ENCODE results near the gene DEDD. TPM values are rescaled to one million over a fixed set of nuclear protein-coding genes. Genes with fewer than 3 reads are reported as not detected.

The DEDD gene, protein sequence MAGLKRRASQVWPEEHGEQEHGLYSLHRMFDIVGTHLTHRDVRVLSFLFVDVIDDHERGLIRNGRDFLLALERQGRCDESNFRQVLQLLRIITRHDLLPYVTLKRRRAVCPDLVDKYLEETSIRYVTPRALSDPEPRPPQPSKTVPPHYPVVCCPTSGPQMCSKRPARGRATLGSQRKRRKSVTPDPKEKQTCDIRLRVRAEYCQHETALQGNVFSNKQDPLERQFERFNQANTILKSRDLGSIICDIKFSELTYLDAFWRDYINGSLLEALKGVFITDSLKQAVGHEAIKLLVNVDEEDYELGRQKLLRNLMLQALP
- polyA plus RNA-seq (2013, experiment 1 of 2), result 30.7 TPM
- polyA plus RNA-seq (2013, experiment 2 of 2), result 29.7 TPM

DNA sequence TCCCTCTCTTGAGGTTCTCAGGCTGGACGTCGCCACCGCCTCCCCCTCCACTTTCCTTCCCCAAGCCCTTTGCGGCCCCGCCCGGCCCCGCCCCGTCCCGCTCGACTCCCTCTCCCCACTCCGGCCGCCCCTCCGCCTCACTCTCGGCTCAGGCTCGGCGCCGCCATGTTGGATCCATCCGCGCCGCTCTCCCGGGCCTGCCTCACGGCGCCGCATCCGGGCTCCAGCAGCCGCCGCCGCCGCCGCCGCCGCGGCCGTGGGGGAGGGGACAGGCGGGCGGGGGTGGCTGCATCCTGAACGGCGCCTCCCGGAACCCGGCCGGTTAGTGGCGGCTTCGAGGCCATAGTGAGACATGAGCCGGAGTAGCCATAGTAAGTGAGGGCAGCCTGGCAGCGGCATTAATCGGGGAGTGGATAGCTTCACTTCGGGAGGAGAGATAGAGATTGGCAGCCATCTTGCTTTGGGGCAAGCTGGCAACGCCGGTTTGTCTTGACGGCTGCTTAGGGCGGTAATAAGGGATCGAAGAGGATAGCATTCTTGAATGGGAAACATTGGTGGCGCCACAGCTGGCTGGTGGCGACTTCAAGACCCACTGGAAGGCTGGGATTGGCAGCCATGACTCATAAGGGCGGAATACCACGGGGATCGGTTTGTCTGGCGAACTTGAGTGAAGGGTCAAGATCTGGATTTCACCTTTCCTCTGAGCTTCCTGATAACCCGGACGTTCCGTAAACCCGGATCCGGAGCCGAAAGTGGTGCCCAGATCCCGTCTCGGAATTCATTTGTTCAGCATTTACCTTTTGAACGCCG lies at the start of gene DEDD:
DEDD (minus strand) TSS at position 258 of the 810 bp plus-strand sequence. CDS start 8,205 bp downstream, outside the sequence.
- WGBS, result under 1% methylated on average over 66 of the region's 68 CpGs
- Histone ChIP-seq H3K9ac (ENCODE audit: low read depth, low read length) (peak within 1 kb of the TSS; percentile 85), H3K4me3 (ENCODE audit: low read length) (peak within 1 kb of the TSS; percentile 80), H3K9me3 (ENCODE audit: insufficient read depth, low read depth, low read length) (no peaks in the 10 kb centered on the region), H3K27me3 (ENCODE audit: insufficient read depth, low read length) (no peaks in the 10 kb centered on the region), H3K4me1 (ENCODE audit: insufficient read depth, low read length) (peaks cover 12% of the 10 kb centered on the region), H3K36me3 (ENCODE audit: insufficient read depth, low read length) (peaks cover 33% of the 10 kb centered on the region), H3K27ac (ENCODE audit: low read depth, low read length) (peak within 1 kb of the TSS; percentile 97)

DNA sequence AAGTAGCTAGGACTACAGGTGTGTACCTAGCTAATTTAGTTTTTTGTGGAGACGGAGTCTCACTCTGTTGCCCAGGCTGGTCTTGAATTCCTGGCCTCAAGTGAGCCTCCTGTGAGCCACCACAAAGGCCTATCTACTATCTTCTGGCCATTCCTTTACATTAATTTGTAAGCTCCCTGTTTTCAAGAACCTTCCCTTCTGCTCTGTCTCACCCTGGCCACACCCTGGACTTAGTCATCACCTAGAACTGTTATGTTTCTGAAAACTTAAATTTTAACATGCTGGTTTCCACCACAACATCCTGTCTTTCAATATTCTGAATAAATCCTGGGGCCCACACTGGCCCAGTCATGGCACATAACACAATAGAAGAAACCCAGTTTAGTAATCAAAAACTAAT lies 49.7 kb upstream of the DEDD start:
- Histone ChIP-seq H3K27me3 (ENCODE audit: insufficient read depth, low read length) (no peaks in the 10 kb centered on the region), H3K4me3 (ENCODE audit: low read length) (no peak overlapping the region), H3K36me3 (ENCODE audit: insufficient read depth, low read length) (no peaks in the 10 kb centered on the region), H3K4me1 (ENCODE audit: insufficient read depth, low read length) (peaks cover 11% of the 10 kb centered on the region; the same call in 1 of the 2 replicates), H3K9ac (ENCODE audit: low read depth, low read length) (no peak overlapping the region), H3K9me3 (ENCODE audit: insufficient read depth, low read depth, low read length) (no peaks in the 10 kb centered on the region), H3K27ac (ENCODE audit: low read depth, low read length) (no peak overlapping the region)
- WGBS, result 88% methylated on average over 1 of the region's 1 CpG

DNA sequence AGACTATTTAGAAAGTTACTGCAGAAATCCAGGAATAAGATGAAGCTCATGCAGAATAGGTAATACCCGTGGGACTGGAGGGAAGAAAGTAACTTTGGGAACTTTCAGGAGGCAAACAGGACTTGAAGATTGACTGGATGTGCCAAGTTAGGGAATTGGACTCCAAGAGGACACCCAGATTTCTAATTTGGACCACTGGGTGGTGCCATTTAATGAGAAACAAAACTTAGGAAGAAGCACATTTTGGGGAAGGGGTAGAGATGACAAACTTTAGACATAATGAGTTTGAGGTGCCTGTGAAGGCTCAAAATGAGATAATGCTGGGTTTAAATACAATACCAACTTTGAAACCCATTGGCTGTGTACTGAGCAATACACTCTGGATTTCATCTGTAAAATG lies 48.2 kb upstream of the DEDD start:
- WGBS, result 69% methylated on average over 1 of the region's 1 CpG
- Histone ChIP-seq H3K36me3 (ENCODE audit: insufficient read depth, low read length) (0 out of 2 replicates have a peak, but pooled peaks cover under 1% of the 10 kb centered on the region), H3K9me3 (ENCODE audit: insufficient read depth, low read depth, low read length) (no peaks in the 10 kb centered on the region), H3K27me3 (ENCODE audit: insufficient read depth, low read length) (no peaks in the 10 kb centered on the region), H3K9ac (ENCODE audit: low read depth, low read length) (no peak overlapping the region), H3K4me1 (ENCODE audit: insufficient read depth, low read length) (peaks cover 11% of the 10 kb centered on the region; the same call in 1 of the 2 replicates), H3K4me3 (ENCODE audit: low read length) (no peak overlapping the region), H3K27ac (ENCODE audit: low read depth, low read length) (no peak overlapping the region)

DNA sequence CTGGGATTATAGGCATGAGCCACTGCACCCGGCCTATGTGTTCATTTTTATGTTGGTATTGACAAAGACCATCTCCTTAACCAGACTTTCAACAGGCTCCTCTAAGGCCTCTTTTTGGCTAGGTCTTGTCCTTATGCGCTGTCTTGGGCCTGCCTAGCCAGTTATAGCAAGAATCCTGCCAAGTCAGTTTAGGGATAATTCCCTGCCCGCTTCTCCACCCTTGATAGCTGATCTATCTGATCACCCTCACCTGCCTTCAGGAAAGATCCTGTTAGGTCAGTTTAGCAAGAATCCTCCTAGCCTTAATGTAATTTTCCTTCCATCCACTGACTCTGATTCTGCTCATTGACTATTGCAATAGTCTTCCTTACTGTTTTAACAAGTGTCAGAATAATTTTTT lies 47.2 kb upstream of the DEDD start:
- Histone ChIP-seq H3K27me3 (ENCODE audit: insufficient read depth, low read length) (no peaks in the 10 kb centered on the region), H3K4me3 (ENCODE audit: low read length) (no peak overlapping the region), H3K27ac (ENCODE audit: low read depth, low read length) (no peak overlapping the region), H3K9me3 (ENCODE audit: insufficient read depth, low read depth, low read length) (no peaks in the 10 kb centered on the region), H3K36me3 (ENCODE audit: insufficient read depth, low read length) (peaks cover 10% of the 10 kb centered on the region), H3K9ac (ENCODE audit: low read depth, low read length) (no peak overlapping the region), H3K4me1 (ENCODE audit: insufficient read depth, low read length) (peaks cover 8% of the 10 kb centered on the region; the same call in 1 of the 2 replicates)
- 92% methylated on average over 3 of the region's 3 CpGs for WGBS

DNA sequence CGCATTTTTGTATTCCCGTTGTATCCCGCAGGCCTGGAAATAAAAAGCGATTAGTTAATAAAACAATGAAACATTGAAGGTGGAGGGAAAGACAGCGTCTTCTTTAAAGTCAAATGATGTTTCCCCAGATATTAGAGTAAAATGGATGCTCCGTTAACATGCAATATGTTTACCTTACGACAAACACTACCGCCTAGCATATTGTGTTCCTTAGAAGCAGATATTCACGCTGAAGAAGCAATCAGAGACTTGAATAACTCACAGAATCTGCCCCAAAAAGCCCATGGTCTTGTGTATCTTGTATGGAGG lies 45.4 kb upstream of the DEDD start:
- peaks cover 8% of the 10 kb centered on the region; the same call in 1 of the 2 replicates for H3K4me1 ChIP-seq (ENCODE audit: insufficient read depth, low read length)

DNA sequence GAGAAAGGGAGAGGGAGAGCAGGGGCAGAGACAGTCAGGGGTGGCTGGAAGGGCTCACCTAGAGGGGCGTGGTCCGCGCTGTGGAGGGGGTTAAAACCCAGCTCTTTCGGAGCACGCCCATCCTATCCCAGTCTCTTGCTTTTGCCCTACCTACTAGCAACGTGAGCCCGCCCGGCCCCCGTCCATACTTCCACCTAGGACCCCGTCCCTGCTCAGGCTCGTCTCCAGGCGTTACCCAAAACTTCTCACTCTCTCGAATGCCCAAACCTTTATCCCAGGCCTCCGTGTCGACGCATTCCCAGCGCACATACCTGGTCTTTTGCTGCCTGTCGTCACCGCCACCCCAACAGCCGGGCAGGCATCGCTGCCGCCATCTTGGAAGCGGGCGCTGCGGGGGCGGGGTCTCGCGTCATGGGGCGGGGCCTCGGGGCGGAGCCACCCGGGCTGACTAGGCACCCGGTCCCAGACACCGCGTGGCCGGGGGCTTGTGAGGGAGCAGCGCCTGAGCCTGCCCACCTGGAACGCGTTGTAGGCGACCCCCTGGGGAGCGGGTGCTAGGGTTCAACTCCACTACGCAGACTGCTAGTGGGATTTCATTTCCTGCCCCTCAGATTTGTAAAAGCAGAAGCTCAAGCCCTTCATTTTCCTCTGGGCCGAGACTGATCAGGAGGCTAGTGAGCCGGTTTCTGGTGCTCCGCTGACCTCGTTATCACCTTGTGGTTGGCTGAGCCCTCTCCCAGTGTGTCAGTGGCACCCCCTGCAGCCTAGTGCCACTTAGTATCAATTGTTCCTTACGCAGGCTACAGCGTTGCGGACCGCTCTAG lies 44.9 kb upstream of the DEDD start, which contains the start of gene B4GALT3:
B4GALT3 (minus strand) TSS at position 396 of the 824 bp plus-strand sequence. CDS start 1,447 bp downstream, outside the sequence.
- peaks cover 8% of the 10 kb centered on the region; the same call in 1 of the 2 replicates for H3K4me1 ChIP-seq (ENCODE audit: insufficient read depth, low read length)
- H3K27me3 ChIP-seq (ENCODE audit: insufficient read depth, low read length), result no peaks in the 10 kb centered on the region
- H3K9me3 ChIP-seq (ENCODE audit: insufficient read depth, low read depth, low read length), result no peaks in the 10 kb centered on the region
- H3K4me3 ChIP-seq (ENCODE audit: low read length), result peak within 1 kb of the TSS; percentile 87
- H3K27ac ChIP-seq (ENCODE audit: low read depth, low read length), result peak within 1 kb of the TSS; percentile 85
- H3K36me3 ChIP-seq (ENCODE audit: insufficient read depth, low read length), result peaks cover 31% of the 10 kb centered on the region
- peak within 1 kb of the TSS; percentile 86 for H3K9ac ChIP-seq (ENCODE audit: low read depth, low read length)
- under 1% methylated on average over 50 of the region's 50 CpGs for WGBS

More for the DNA sequence above, 45.4 kb upstream of the DEDD start:
- no peaks in the 10 kb centered on the region for H3K27me3 ChIP-seq (ENCODE audit: insufficient read depth, low read length)
- WGBS, result 50% methylated on average over 9 of the region's 9 CpGs
- peak overlapping the region; percentile 85; the same call in 1 of the 2 replicates for H3K27ac ChIP-seq (ENCODE audit: low read depth, low read length)
- peaks cover 25% of the 10 kb centered on the region for H3K36me3 ChIP-seq (ENCODE audit: insufficient read depth, low read length)
- H3K9me3 ChIP-seq (ENCODE audit: insufficient read depth, low read depth, low read length), result no peaks in the 10 kb centered on the region
- H3K9ac ChIP-seq (ENCODE audit: low read depth, low read length), result peak overlapping the region; percentile 86
- H3K4me3 ChIP-seq (ENCODE audit: low read length), result peak overlapping the region; percentile 87

DNA sequence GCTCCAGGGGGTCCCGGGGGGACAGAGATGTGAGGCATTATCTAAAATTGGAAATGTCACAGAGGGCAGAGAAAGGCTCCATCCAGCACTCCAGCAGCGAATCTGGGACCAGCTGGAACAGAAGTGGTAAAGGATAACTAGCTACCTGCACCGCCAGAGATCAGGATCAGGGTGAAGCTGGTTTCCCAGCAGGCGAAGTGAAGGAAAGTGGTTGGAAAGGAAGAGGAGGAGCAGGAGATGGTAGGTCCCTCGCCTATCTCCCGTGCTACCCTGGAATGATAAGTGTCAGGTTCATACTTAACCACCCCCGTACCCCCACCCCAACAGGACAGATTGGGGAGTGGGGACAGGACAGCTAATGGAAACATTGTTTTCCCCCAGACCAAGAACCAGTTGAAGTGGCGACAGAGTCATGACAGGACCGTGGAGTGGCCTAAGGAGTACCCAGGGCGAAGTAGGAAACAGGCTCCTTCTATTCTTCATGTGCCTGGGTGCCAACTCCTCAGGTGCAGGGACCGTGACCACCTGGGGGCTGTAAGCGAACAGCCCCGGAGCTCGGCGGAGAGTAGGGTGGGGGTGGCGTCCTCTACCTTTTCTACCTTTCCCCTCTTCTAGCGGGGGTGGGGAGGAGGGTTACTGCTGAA lies 44.1 kb upstream of the DEDD start:
- Histone ChIP-seq H3K9ac (ENCODE audit: low read depth, low read length) (peak overlapping the region; percentile 86), H3K27me3 (ENCODE audit: insufficient read depth, low read length) (no peaks in the 10 kb centered on the region), H3K9me3 (ENCODE audit: insufficient read depth, low read depth, low read length) (no peaks in the 10 kb centered on the region), H3K36me3 (ENCODE audit: insufficient read depth, low read length) (peaks cover 38% of the 10 kb centered on the region), H3K4me3 (ENCODE audit: low read length) (peak overlapping the region; percentile 87), H3K27ac (ENCODE audit: low read depth, low read length) (no peak overlapping the region; the same call in 1 of the 2 replicates), H3K4me1 (ENCODE audit: insufficient read depth, low read length) (peaks cover 8% of the 10 kb centered on the region; the same call in 1 of the 2 replicates)
- WGBS, result 35% methylated on average over 12 of the region's 17 CpGs

DNA sequence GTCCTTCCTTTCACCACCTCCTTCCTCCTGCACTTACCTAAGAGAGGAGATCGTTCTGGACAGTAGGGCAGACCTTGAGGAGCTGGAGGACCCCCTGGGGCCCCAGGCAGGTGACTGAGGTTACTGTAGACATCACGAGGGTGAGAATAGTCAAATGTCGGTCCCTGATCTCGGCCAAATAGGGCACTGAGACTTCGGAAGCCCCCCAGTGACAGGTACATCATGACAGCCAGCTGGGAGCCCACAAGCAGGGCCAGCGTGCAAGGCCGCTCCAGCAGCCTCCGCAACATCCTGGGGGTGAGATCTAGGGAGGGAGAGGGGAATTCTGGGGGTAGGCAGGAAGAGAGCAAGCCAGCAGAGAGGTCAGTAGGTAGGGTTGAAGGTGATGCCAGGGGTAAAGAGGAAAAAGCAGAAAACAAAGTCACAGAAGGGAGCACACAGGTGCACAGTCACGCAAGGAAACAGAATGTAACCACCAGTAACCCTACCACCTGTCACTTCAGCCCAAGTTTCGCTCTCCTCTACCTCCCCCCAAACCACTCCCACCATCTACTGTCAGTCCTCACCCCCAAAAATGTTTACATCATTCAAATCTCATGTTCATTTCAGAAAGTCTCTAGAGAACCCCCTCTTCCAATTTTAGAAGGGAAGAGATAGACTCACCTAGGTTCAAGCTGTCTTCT lies 43.4 kb upstream of the DEDD start:
- Histone ChIP-seq H3K4me3 (ENCODE audit: low read length) (peak overlapping the region; percentile 87; the same call in 1 of the 2 replicates), H3K36me3 (ENCODE audit: insufficient read depth, low read length) (peaks cover 45% of the 10 kb centered on the region)
- WGBS, result 91% methylated on average over 10 of the region's 10 CpGs

DNA sequence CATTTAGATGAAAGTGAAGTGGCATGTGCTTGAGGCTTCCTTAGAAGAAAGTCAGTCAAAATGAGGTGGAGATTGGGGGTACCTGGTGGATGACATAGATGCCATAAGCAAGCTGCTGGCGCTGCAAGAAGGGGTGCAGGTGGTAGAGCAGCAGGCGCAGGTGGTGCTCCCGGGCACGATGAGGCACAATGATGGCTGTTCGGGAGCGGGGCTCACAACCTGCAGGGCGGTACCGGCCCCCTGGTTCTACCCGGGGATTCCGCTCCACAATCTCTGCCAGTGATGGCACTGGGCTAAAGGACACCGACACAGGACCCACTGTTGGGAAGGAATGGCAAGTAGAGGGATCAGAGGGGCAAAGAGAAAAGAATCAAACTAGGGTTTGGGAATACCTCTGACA lies 42.4 kb upstream of the DEDD start:
- Histone ChIP-seq H3K9ac (ENCODE audit: low read depth, low read length) (no peak overlapping the region), H3K9me3 (ENCODE audit: insufficient read depth, low read depth, low read length) (no peaks in the 10 kb centered on the region), H3K27ac (ENCODE audit: low read depth, low read length) (no peak overlapping the region), H3K4me3 (ENCODE audit: low read length) (no peak overlapping the region), H3K27me3 (ENCODE audit: insufficient read depth, low read length) (no peaks in the 10 kb centered on the region), H3K4me1 (ENCODE audit: insufficient read depth, low read length) (peaks cover 8% of the 10 kb centered on the region; the same call in 1 of the 2 replicates), H3K36me3 (ENCODE audit: insufficient read depth, low read length) (peaks cover 53% of the 10 kb centered on the region)
- 96% methylated on average over 11 of the region's 11 CpGs for WGBS

More for the DNA sequence above, 43.4 kb upstream of the DEDD start:
- Histone ChIP-seq H3K4me1 (ENCODE audit: insufficient read depth, low read length) (peaks cover 8% of the 10 kb centered on the region; the same call in 1 of the 2 replicates), H3K27ac (ENCODE audit: low read depth, low read length) (no peak overlapping the region), H3K9ac (ENCODE audit: low read depth, low read length) (no peak overlapping the region), H3K9me3 (ENCODE audit: insufficient read depth, low read depth, low read length) (no peaks in the 10 kb centered on the region), H3K27me3 (ENCODE audit: insufficient read depth, low read length) (no peaks in the 10 kb centered on the region)

DNA sequence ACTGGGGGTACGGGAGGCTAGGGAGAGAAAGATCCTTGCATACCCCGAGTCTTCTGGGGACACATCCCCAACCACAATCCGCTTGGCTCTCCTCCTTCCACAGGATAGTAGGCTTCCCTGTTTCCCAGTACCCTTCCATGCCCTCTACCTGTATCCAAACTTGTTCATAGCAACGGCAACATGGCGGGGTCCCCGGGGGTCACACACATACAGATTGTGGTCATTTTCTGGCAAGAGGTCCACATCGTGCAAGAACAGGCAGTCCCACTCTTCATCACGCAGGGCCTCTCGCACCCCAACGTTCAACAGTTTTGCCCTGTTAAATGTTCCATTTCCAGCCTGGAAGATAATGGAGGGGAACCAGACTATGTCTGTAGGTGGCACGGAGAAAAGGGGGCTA lies 41.2 kb upstream of the DEDD start:
- Histone ChIP-seq H3K9me3 (ENCODE audit: insufficient read depth, low read depth, low read length) (no peaks in the 10 kb centered on the region), H3K36me3 (ENCODE audit: insufficient read depth, low read length) (peaks cover 63% of the 10 kb centered on the region), H3K27ac (ENCODE audit: low read depth, low read length) (no peak overlapping the region), H3K4me3 (ENCODE audit: low read length) (no peak overlapping the region), H3K27me3 (ENCODE audit: insufficient read depth, low read length) (no peaks in the 10 kb centered on the region), H3K4me1 (ENCODE audit: insufficient read depth, low read length) (peaks cover 8% of the 10 kb centered on the region; the same call in 1 of the 2 replicates), H3K9ac (ENCODE audit: low read depth, low read length) (no peak overlapping the region)
- 94% methylated on average over 11 of the region's 11 CpGs for WGBS
